Cardiac atrium fibroblast (primary cell): Measurements from ENCODE around the gene GET4. TPM values are rescaled to one million over a fixed set of nuclear protein-coding genes. Genes with fewer than 3 reads are reported as not detected.

ENCODE experiments used
- total RNA-seq: library from RNA; depleted of rRNA; stranded (reverse); fragments of >200 nt; gene quantifications from 2 replicates; pipeline ENCODE4 v1.2.3, GENCODE V29; 2015

The GET4 gene
- total RNA-seq, result 12.6 and 21.2 TPM in 2 replicates

GRCh38 chr7:876077-876971 is at the start of gene GET4:
Gene GET4, plus strand, starts transcription at chr7:876554. Its CDS starts 92 bp downstream, at chr7:876646.

GRCh38 chr7:832167-832967 is 44.0 kb upstream of the GET4 start, which contains the start of gene SUN1:
Gene SUN1, plus strand, starts transcription at chr7:832476. Its CDS starts 49 bp downstream, at chr7:832525.

Other genes starting within 250 kb of the GET4 start
- 26.6 and 37.9 TPM in 2 replicates for gene DNAAF5, start 149.9 kb upstream of the GET4 start, total RNA-seq
- gene PRKAR1B, start 149.3 kb upstream of the GET4 start, total RNA-seq, result 16.0 and 18.2 TPM in 2 replicates
- 70.2 and 73.1 TPM in 2 replicates for gene SUN1, start 44.1 kb upstream of the GET4 start, total RNA-seq
- gene ADAP1, start 78.1 kb downstream of the GET4 start, total RNA-seq, result 11.4 and 13.9 TPM in 2 replicates
- gene COX19, start 99.0 kb downstream of the GET4 start, total RNA-seq, result 3.8 and 5.3 TPM in 2 replicates
- not detected in 2 replicates for gene CYP2W1, start 106.6 kb downstream of the GET4 start, total RNA-seq
- 6.5 and 10.2 TPM in 2 replicates for gene GPR146, start 168.0 kb downstream of the GET4 start, total RNA-seq
- 3.2 and 5.0 TPM in 2 replicates for gene GPER1, start 211.6 kb downstream of the GET4 start, total RNA-seq